Measurements from ENCODE around the gene HAUS8. TPM values are rescaled to one million over a fixed set of nuclear protein-coding genes. Genes with fewer than 3 reads are reported as not detected.
"Not testable (repeated sequence)": the region's sequence is repeated elsewhere in the genome, so short reads cannot be mapped to it uniquely, and the experiment has no call there.

HAUS8 gene
- total and polyA plus RNA-seq, 3 experiments from 2014 or later, result 9.7 to 36.4 (median 33.4) TPM

DNA sequence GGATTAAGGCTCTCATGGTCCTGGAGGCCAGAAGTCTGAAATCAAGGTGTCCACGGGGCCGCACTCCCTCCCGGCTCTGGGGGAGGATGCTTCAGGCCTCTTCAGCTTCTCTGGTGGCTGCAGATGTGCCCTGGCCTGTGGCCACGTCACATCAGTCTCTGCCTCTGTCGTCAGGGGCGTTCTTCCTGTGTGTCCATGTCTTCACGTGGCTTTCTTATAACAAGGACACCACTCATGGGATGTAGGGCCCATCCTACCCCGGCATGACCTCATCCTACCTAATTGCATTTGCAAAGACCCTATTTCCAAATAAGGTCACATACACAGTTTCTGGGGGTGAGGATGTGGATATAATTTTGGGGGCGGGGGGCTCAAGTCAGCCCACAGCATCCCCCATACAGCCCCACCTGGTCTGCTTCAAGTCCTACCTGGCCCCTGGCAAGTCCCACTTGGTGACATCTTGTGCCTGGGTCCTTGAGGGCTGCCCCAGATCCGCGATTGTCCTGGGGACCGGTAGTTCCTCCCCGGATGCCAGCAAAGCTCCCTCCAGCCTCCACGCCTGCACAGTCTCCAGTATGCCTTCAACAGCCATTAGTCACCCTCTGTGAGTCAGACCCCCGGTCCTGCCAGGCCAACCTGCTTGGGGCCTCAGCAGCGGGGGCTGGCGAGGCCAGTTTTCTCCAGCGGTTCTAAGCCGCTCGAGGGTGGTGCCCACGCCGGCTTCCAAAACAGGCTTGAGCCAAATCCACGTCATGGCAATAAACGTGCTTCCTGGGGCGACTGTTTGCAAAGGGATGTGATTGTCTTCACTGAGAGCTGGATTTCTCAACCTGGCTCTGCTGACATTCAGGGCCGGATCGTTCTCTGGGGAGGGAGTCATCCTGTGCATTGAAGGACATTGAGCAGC is 32.5 kb upstream of the HAUS8 start:
- peak overlapping the region in 3 of 8 donors; percentile 12 to 50 (median 40) for H3K27ac Mint-ChIP-seq
- DNase-seq, result no peak
- Histone ChIP-seq H3K27me3 (ENCODE audit: insufficient read depth, low read length, poor library complexity, severe bottlenecking) (no peaks in the 10 kb centered on the region), H3K4me1 (ENCODE audit: insufficient read depth, low read length) (peaks cover 11% of the 10 kb centered on the region), H3K9me3 (ENCODE audit: low read length) (no peaks in the 10 kb centered on the region), H3K27ac (ENCODE audit: low read depth, low read length) (no peak overlapping the region), H3K4me3 (ENCODE audit: low read length) (no peak overlapping the region), H3K36me3 (ENCODE audit: insufficient read depth, low read length) (peaks cover 28% of the 10 kb centered on the region)
- H3K36me3 Mint-ChIP-seq, result peaks cover 8 to 79% (median 15%) of the 10 kb centered on the region in 3 donors
- peaks cover 31 to 75% (median 39%) of the 10 kb centered on the region in 3 donors for H3K4me1 Mint-ChIP-seq
- CTCF ChIA-PET, result no interaction called here
- POLR2A ChIA-PET, result no interaction called here
- H3K4me3 Mint-ChIP-seq, result no peak overlapping the region
- no peaks in the 10 kb centered on the region for H3K27me3 Mint-ChIP-seq
- peaks cover 0 to 2% (median 0%) of the 10 kb centered on the region in 5 donors for H3K9me3 Mint-ChIP-seq

DNA sequence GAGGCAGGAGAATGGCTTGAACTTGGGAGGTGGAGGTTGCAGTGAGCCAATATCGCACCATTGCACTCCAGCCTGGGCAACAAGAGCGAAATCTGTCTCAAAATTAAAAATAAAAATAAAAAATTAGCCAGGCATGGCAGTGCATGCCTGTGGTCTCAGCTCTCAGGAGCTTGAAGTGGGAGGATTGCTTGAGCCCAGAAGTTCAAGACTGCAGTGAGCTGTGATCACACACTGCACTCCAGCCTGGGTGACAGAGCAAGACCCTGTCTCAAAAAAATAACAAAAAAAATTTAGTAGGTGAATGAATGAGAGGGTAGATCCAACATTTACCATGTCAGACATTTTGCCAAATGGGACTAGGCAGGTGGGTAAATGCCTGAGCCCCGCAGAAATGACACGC is 31.7 kb upstream of the HAUS8 start:
- H3K4me3 ChIP-seq (ENCODE audit: low read length); H3K4me3 Mint-ChIP-seq; CTCF ChIA-PET; DNase-seq; H3K9me3 Mint-ChIP-seq; H3K27ac ChIP-seq (ENCODE audit: low read depth, low read length); H3K27me3 ChIP-seq (ENCODE audit: insufficient read depth, low read length, poor library complexity, severe bottlenecking); H3K27me3 Mint-ChIP-seq; H3K9me3 ChIP-seq (ENCODE audit: low read length): not testable (repeated sequence)
- Mint-ChIP-seq H3K27ac (peak overlapping the region in 2 of 8 donors; percentile 15 to 43), H3K36me3 (peaks cover 10 to 81% (median 14%) of the 10 kb centered on the region in 3 donors), H3K4me1 (peaks cover 28 to 74% (median 36%) of the 10 kb centered on the region in 3 donors)
- POLR2A ChIA-PET, result interaction anchor here (0.6 kb wide), 1 partner anchor 18 kb away, joined by 3 read pairs; no protein-coding TSS in a partner anchor
- peaks cover 34% of the 10 kb centered on the region for H3K36me3 ChIP-seq (ENCODE audit: insufficient read depth, low read length)
- H3K4me1 ChIP-seq (ENCODE audit: insufficient read depth, low read length), result peaks cover 11% of the 10 kb centered on the region

DNA sequence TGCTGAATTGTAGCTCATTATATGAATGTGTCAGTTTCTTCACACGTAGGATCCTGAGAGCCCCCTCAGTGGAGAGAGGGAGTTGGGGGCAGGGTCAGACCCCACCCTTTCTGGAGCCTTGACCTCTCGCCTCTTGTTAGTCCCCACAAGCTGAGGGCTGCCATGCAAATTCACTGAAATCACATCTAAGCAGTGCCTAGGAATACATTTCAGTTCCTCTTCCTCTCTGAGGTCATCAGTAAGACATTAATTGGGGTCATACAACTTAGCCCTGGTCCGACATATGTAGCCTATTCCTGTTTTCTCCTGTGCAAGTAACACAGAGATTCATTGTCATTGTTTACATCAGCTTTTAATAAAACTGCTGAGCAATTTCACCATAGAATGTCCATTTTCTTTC is 30.3 kb upstream of the HAUS8 start:
- H3K27ac ChIP-seq (ENCODE audit: low read depth, low read length), result no peak overlapping the region
- no peaks in the 10 kb centered on the region for H3K9me3 ChIP-seq (ENCODE audit: low read length)
- Mint-ChIP-seq H3K27me3 (no peaks in the 10 kb centered on the region), H3K4me1 (peaks cover 28 to 70% (median 31%) of the 10 kb centered on the region in 3 donors), H3K4me3 (no peak overlapping the region), H3K36me3 (peaks cover 10 to 84% (median 10%) of the 10 kb centered on the region in 3 donors), H3K9me3 (peaks cover 0 to 2% (median 0%) of the 10 kb centered on the region in 5 donors), H3K27ac (peak overlapping the region in 4 of 8 donors; percentile 7 to 88 (median 44))
- no peaks in the 10 kb centered on the region for H3K27me3 ChIP-seq (ENCODE audit: insufficient read depth, low read length, poor library complexity, severe bottlenecking)
- peaks cover 7% of the 10 kb centered on the region for H3K4me1 ChIP-seq (ENCODE audit: insufficient read depth, low read length)
- CTCF ChIA-PET, result no interaction called here
- peaks cover 36% of the 10 kb centered on the region for H3K36me3 ChIP-seq (ENCODE audit: insufficient read depth, low read length)
- no peak for DNase-seq
- no peak overlapping the region for H3K4me3 ChIP-seq (ENCODE audit: low read length)
- POLR2A ChIA-PET, result no interaction called here

DNA sequence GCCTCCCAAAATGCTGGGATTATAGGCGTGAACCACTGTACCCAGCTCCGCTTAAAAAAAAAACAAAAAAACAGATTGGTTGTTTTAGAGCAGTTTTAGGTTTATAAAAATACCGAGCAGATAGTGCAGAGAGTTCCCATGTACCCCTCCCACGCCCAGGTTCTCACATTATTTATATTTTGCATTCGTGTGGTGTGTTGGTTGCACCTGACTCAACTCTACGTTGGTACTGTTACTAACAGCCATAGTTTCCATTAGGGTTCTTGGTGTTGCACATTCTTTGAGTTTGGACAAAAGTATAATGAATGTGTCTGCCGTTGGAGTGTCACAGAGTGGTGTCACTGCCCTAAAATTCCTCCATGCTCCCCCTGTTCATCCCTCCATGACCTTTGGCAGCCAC is 29.4 kb upstream of the HAUS8 start:
- H3K27me3 Mint-ChIP-seq, result no peaks in the 10 kb centered on the region
- H3K9me3 ChIP-seq (ENCODE audit: low read length), result no peaks in the 10 kb centered on the region
- DNase-seq, result no peak
- POLR2A ChIA-PET, result no interaction called here
- H3K27me3 ChIP-seq (ENCODE audit: insufficient read depth, low read length, poor library complexity, severe bottlenecking), result no peaks in the 10 kb centered on the region
- peaks cover 9 to 78% (median 10%) of the 10 kb centered on the region in 3 donors for H3K36me3 Mint-ChIP-seq
- H3K27ac ChIP-seq (ENCODE audit: low read depth, low read length), result no peak overlapping the region
- CTCF ChIA-PET, result interaction anchor here (1.0 kb wide), 1 partner anchor 20 kb away, joined by 3 read pairs; no protein-coding TSS in a partner anchor
- peaks cover 35% of the 10 kb centered on the region for H3K36me3 ChIP-seq (ENCODE audit: insufficient read depth, low read length)
- H3K4me1 ChIP-seq (ENCODE audit: insufficient read depth, low read length), result no peaks in the 10 kb centered on the region
- H3K4me3 ChIP-seq (ENCODE audit: low read length), result no peak overlapping the region
- H3K4me3 Mint-ChIP-seq, result no peak overlapping the region
- H3K9me3 Mint-ChIP-seq, result peaks cover 0 to 2% (median 0%) of the 10 kb centered on the region in 5 donors
- peak overlapping the region in 4 of 8 donors; percentile 42 to 78 (median 54) for H3K27ac Mint-ChIP-seq
- H3K4me1 Mint-ChIP-seq, result peaks cover 27 to 64% (median 28%) of the 10 kb centered on the region in 3 donors

DNA sequence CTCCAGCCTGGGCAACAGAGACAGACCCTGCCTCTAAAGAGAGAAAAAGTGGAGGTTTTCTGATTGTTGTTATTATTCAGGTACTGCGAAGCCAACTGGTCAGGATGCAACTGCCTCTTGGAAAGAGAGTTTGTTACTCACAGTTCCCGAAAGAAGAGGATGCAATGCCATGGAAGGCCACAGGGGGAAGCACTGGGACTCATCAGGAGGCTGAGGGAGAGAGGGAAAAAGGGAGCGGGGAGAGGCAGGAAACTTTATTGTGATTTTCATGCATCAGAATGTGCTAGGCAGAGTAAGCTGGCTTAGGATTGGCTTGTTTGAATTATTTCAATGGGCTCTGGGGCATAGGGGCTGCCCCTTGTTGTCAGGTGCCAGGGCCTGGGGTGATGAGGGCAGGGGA is 27.9 kb upstream of the HAUS8 start:
- Histone ChIP-seq H3K9me3 (ENCODE audit: low read length) (no peaks in the 10 kb centered on the region), H3K27me3 (ENCODE audit: insufficient read depth, low read length, poor library complexity, severe bottlenecking) (no peaks in the 10 kb centered on the region), H3K27ac (ENCODE audit: low read depth, low read length) (no peak overlapping the region), H3K4me3 (ENCODE audit: low read length) (no peak overlapping the region), H3K36me3 (ENCODE audit: insufficient read depth, low read length) (peaks cover 30% of the 10 kb centered on the region), H3K4me1 (ENCODE audit: insufficient read depth, low read length) (no peaks in the 10 kb centered on the region)
- peak overlapping the region in 5 of 8 donors; percentile 30 to 70 (median 67) for H3K27ac Mint-ChIP-seq
- ChIA-PET CTCF (no interaction called here), POLR2A (no interaction called here)
- H3K4me1 Mint-ChIP-seq, result peaks cover 29 to 62% (median 33%) of the 10 kb centered on the region in 3 donors
- H3K27me3 Mint-ChIP-seq, result no peaks in the 10 kb centered on the region
- peaks cover 0 to 2% (median 0%) of the 10 kb centered on the region in 5 donors for H3K9me3 Mint-ChIP-seq
- peak overlapping the region in 1 of 7 donors; percentile 73 for H3K4me3 Mint-ChIP-seq
- H3K36me3 Mint-ChIP-seq, result peaks cover 10 to 78% (median 14%) of the 10 kb centered on the region in 3 donors
- DNase-seq, result no peak

DNA sequence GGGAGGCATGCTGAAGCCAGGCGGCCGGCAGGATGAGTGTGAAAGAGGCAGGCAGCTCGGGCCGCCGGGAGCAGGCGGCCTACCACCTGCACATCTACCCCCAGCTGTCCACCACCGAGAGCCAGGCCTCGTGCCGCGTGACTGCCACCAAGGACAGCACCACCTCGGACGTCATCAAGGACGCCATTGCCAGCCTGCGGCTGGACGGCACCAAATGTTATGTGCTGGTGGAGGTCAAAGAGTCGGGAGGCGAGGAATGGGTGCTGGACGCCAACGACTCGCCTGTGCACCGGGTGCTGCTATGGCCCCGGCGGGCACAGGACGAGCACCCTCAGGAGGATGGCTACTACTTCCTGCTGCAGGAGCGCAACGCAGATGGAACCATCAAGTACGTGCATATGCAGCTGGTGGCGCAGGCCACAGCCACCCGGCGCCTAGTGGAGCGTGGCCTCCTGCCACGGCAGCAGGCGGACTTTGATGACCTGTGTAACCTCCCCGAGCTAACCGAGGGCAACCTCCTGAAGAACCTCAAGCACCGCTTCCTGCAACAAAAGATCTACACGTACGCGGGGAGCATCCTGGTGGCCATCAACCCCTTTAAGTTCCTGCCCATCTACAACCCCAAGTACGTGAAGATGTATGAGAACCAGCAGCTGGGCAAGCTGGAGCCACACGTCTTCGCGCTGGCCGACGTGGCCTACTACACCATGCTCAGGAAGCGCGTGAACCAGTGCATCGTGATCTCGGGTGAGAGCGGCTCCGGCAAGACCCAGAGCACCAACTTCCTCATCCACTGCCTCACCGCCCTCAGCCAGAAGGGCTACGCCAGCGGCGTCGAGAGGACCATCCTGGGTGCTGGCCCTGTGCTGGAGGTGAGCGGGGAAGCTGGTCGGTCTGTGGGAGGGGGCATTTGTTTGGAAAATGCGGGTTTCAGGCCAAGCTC is 26.7 kb upstream of the HAUS8 start:
- Histone ChIP-seq H3K4me1 (ENCODE audit: insufficient read depth, low read length) (no peaks in the 10 kb centered on the region), H3K4me3 (ENCODE audit: low read length) (no peak overlapping the region), H3K36me3 (ENCODE audit: insufficient read depth, low read length) (peaks cover 30% of the 10 kb centered on the region), H3K9me3 (ENCODE audit: low read length) (no peaks in the 10 kb centered on the region), H3K27ac (ENCODE audit: low read depth, low read length) (no peak overlapping the region), H3K27me3 (ENCODE audit: insufficient read depth, low read length, poor library complexity, severe bottlenecking) (no peaks in the 10 kb centered on the region)
- Mint-ChIP-seq H3K27me3 (no peaks in the 10 kb centered on the region), H3K36me3 (peaks cover 10 to 67% (median 14%) of the 10 kb centered on the region in 3 donors), H3K4me1 (peaks cover 31 to 58% (median 34%) of the 10 kb centered on the region in 3 donors), H3K27ac (peak overlapping the region in 3 of 8 donors; percentile 30 to 77 (median 57)), H3K4me3 (no peak overlapping the region), H3K9me3 (peaks cover 0 to 2% (median 0%) of the 10 kb centered on the region in 5 donors)
- ChIA-PET CTCF (no interaction called here), POLR2A (no interaction called here)
- no peak for DNase-seq

DNA sequence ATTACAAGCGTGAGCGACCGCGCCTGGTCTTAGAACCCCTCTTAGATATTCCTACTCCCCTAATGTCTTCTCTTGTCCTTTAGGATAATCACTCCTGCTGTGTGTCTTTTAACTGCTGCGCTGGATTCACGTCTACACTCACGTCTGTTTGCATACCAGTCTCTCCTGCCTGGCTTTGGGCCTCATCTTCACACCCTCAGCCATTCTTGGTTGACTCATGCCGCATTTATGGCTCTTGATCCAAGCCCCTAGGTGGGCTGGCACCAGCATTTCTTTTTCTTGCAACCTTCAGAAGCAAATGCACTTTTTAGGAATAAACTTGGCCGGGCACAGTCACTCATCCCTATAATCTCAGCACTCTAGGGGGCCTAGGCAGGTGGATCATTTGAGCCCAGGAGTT is 23.1 kb upstream of the HAUS8 start:
- Mint-ChIP-seq H3K36me3 (peaks cover 7 to 54% (median 10%) of the 10 kb centered on the region in 3 donors), H3K27ac (peak overlapping the region in 3 of 8 donors; percentile 58 to 91 (median 75)), H3K4me1 (peaks cover 35 to 57% (median 45%) of the 10 kb centered on the region in 3 donors), H3K9me3 (peaks cover 0 to 2% (median 0%) of the 10 kb centered on the region in 5 donors), H3K27me3 (no peaks in the 10 kb centered on the region), H3K4me3 (no peak overlapping the region)
- H3K4me1 ChIP-seq (ENCODE audit: insufficient read depth, low read length), result no peaks in the 10 kb centered on the region
- POLR2A ChIA-PET, result no interaction called here
- no peak overlapping the region for H3K4me3 ChIP-seq (ENCODE audit: low read length)
- H3K27ac ChIP-seq (ENCODE audit: low read depth, low read length), result no peak overlapping the region
- CTCF ChIA-PET, result no interaction called here
- H3K9me3 ChIP-seq (ENCODE audit: low read length), result no peaks in the 10 kb centered on the region
- H3K27me3 ChIP-seq (ENCODE audit: insufficient read depth, low read length, poor library complexity, severe bottlenecking), result no peaks in the 10 kb centered on the region
- DNase-seq, result no peak
- H3K36me3 ChIP-seq (ENCODE audit: insufficient read depth, low read length), result peaks cover 17% of the 10 kb centered on the region
